GM13976 (cell line): Measurements from ENCODE around the gene GJB3.
"Not testable (repeated sequence)": the region's sequence is repeated elsewhere in the genome, so short reads cannot be mapped to it uniquely, and the experiment has no call there.

Experiments used
- DNase-seq: peaks from one replicate; pipeline ENCODE4 v3.0.0; 2012; ENCODE audit warnings: low spot score
- CTCF ChIP-seq: IDR thresholded peaks from 2 replicates; pipeline ENCODE4 v1.5.1; 2012; ENCODE audit warnings: borderline replicate concordance, mild to moderate bottlenecking; ENCODE audit not compliant: insufficient read depth; ENCODE audit errors: extremely low read depth, missing control alignments, control extremely low read depth
- in situ Hi-C: fragments of 300-500 bp; cut with MboI; formaldehyde crosslinking; loops from one replicate; pipeline ENCODE4 v1.12.0; 2022; ENCODE audit warnings: low sequenced_read_pairs, mixed read lengths, inconsistent platforms; ENCODE audit not compliant: unreplicated experiment

The GJB3 gene

GRCh38 chr1:34781071-34781843 lies at the start of gene GJB3:
TSS of gene GJB3 (plus strand) at chr1:34781214. CDS start at chr1:34784763, 3,549 bp downstream.
- no peak for TF ChIP-seq CTCF
- in situ Hi-C loops = no loop called here
- no peak for DNase-seq

- DNase-seq, in situ Hi-C loops: not testable (repeated sequence)
Measured at GRCh38 chr1:34732831-34733230, 48.2 kb upstream of the GJB3 start.

GRCh38 chr1:34736692-34737091 lies 44.3 kb upstream of the GJB3 start:
- in situ Hi-C loops = no loop called here
- DNase-seq = no peak
- TF ChIP-seq CTCF = no peak

GRCh38 chr1:34737236-34737635 lies 43.8 kb upstream of the GJB3 start:
- in situ Hi-C loops = not testable (repeated sequence)

GRCh38 chr1:34739613-34740012 lies 41.4 kb upstream of the GJB3 start:
- TF ChIP-seq CTCF = no peak
- no peak for DNase-seq
- in situ Hi-C loops = no loop called here

More at GRCh38 chr1:34737236-34737635, 43.8 kb upstream of the GJB3 start:
- not testable (repeated sequence) for DNase-seq

GRCh38 chr1:34740161-34740868 lies 40.7 kb upstream of the GJB3 start:
- in situ Hi-C loops = no loop called here
- no peak for TF ChIP-seq CTCF
- DNase-seq = no peak

- TF ChIP-seq CTCF = peak; percentile 98
- in situ Hi-C loops = no loop called here
Measured at GRCh38 chr1:34742667-34743270, 38.2 kb upstream of the GJB3 start.

More at GRCh38 chr1:34742667-34743270, 38.2 kb upstream of the GJB3 start:
- peak; percentile 91 for DNase-seq
